AG10803 (cell line): ENCODE measurements around the gene TCF25.

Experiments used
- DNase-seq: peaks from one replicate; pipeline ENCODE4 v3.0.0; 2010; ENCODE audit warnings: low read depth
- H3K4me3 ChIP-seq: 2 replicates; pipeline ENCODE4 v1.5.1; 2011; ENCODE audit warnings: mild to moderate bottlenecking, low read length, control low read depth
- CTCF ChIP-seq: conservative IDR thresholded peaks from 2 replicates; pipeline ENCODE4 v1.5.1; 2011; ENCODE audit warnings: mild to moderate bottlenecking, low read length, control low read depth, inconsistent platforms

TCF25 gene

GRCh38 chr16:89897204-89897603, 23.8 kb downstream of the TCF25 start:
- DNase-seq: no peak
- H3K4me3 ChIP-seq: no peak overlapping the region

GRCh38 chr16:89898201-89898967, 25.0 kb downstream of the TCF25 start:
- no peak for DNase-seq
- TF ChIP-seq CTCF: no peak
- H3K4me3 ChIP-seq: no peak overlapping the region

More at GRCh38 chr16:89897204-89897603, 23.8 kb downstream of the TCF25 start:
- TF ChIP-seq CTCF: no peak

GRCh38 chr16:89899879-89900481, 26.6 kb downstream of the TCF25 start:
- DNase-seq: no peak
- no peak overlapping the region for H3K4me3 ChIP-seq
- no peak for TF ChIP-seq CTCF

- no peak overlapping the region for H3K4me3 ChIP-seq
- TF ChIP-seq CTCF: no peak
- DNase-seq: no peak
Observed at GRCh38 chr16:89900885-89901284, 27.5 kb downstream of the TCF25 start.

- DNase-seq: no peak
- H3K4me3 ChIP-seq: no peak overlapping the region
- TF ChIP-seq CTCF: no peak
Observed at GRCh38 chr16:89902980-89903379, 29.6 kb downstream of the TCF25 start.

- DNase-seq: no peak
- no peak for TF ChIP-seq CTCF
- H3K4me3 ChIP-seq: no peak overlapping the region
Observed at GRCh38 chr16:89903908-89904515, 30.6 kb downstream of the TCF25 start.
